Upper lobe of left lung (tissue), 6 donors: ENCODE measurements around the gene FOLR3. TPM values are rescaled to one million over a fixed set of nuclear protein-coding genes. Genes with fewer than 3 reads are reported as not detected.

ENCODE experiments used
- ATAC-seq, 2 donors: fragments of 200-7000 bp; cut with Tn5 transposase; one replicate each; pipeline ENCODE4 v1.9.1; 2022; ENCODE audit warnings: mild to moderate bottlenecking in 2 of 2, moderate library complexity in 2 of 2; ENCODE audit not compliant: low FRiP score in 2 of 2
- DNase-seq, 2 donors: peaks; one replicate each; pipeline ENCODE4 v3.0.0-alpha.2; 2019 to 2020
- H3K27ac ChIP-seq, 4 donors: fragments of 200-600 bp; sonication (generic); one replicate each; pipeline ENCODE4 v1.5.1; 2016 to 2019
- H3K27me3 ChIP-seq, 4 donors: fragments of 200-600 bp; sonication (generic); one replicate each; pipeline ENCODE4 v1.5.1; 2017 to 2019
- H3K36me3 ChIP-seq, 4 donors: fragments of 200-600 bp; sonication (generic); one replicate each; pipeline ENCODE4 v1.5.1; 2016 to 2019
- H3K4me1 ChIP-seq, 4 donors: fragments of 200-600 bp; sonication (generic); one replicate each; pipeline ENCODE4 v1.5.1; 2018 to 2019
- H3K4me3 ChIP-seq, 4 donors: fragments of 200-600 bp; sonication (generic); one replicate each; pipeline ENCODE4 v1.5.1; 2017 to 2019; ENCODE audit warnings: mild to moderate bottlenecking in 2 of 4, moderate library complexity in 1 of 4
- H3K9me3 ChIP-seq, 4 donors: fragments of 200-600 bp; sonication (generic); one replicate each; pipeline ENCODE4 v1.5.1; 2018 to 2019
- EP300 ChIP-seq, 4 donors: sonication (generic); formaldehyde crosslinking; IDR thresholded peaks; one replicate each; pipeline ENCODE4 v1.5.1; 2017; ENCODE audit warnings: antibody characterized with exemption in 4 of 4, control low read depth in 2 of 4
- POLR2A ChIP-seq, 4 donors: fragments of 450-650 bp; IDR thresholded peaks; one replicate each; pipeline ENCODE4 v1.5.1; 2016 to 2017; ENCODE audit warnings: antibody characterized with exemption in 4 of 4, mild to moderate bottlenecking in 2 of 4
- POLR2AphosphoS5 ChIP-seq, 2 donors: sonication (generic); formaldehyde crosslinking; IDR thresholded peaks; one replicate each; pipeline ENCODE4 v1.5.1; 2017; ENCODE audit warnings: antibody characterized with exemption in 2 of 2
- WGBS, 2 donors: methylation state at CpG; one replicate each; pipeline ENCODE4 v1.1.5; 2017 to 2018; 5-methylcytosine and 5-hydroxymethylcytosine counted together
- total RNA-seq, 6 donors: library from RNA; depleted of rRNA in 4 of 6; stranded (reverse); fragments of >200 nt in 4 of 6; gene quantifications; one replicate each; pipeline versions ENCODE4 v1.1.0 to v1.2.1, GENCODE V29; 2016 to 2021
- TF ChIP-seq, protein P1 (sequence below), 6 experiments: fragments of 450-650 bp in 4 of 6; fragments of 200-600 bp in 2 of 6; sonication (generic) in 2 of 6; IDR thresholded peaks; one replicate each; pipeline ENCODE4 v1.5.1; 2016 to 2019; ENCODE audit warnings: antibody characterized with exemption in 6 of 6
- donor health status: DM: no; HTN: no; CAD: no; lungs with moderate emphysema.
- donor health status: DM: no; HTN: yes; CAD: no; lungs with severe emphysema.

FOLR3 gene
- total RNA-seq, 6 donors from 2014 or later: 1.4 to 69.7 (median 9.5) TPM; not detected in 2

GRCh38 chr11:72103754-72104167 is 31.8 kb upstream of the FOLR3 start:
- Histone ChIP-seq H3K27me3 (no peaks in the 10 kb centered on the region), H3K4me3 (peak overlapping the region in 3 of 4 donors; percentile 61 to 90 (median 79)), H3K4me1 (peaks cover 35 to 40% (median 35%) of the 10 kb centered on the region in 4 donors), H3K27ac (peak overlapping the region; percentile 87 to 98 (median 94)), H3K36me3 (peaks cover 0 to 21% (median 7%) of the 10 kb centered on the region in 4 donors), H3K9me3 (no peaks in the 10 kb centered on the region)
- no peak for ATAC-seq
- TF ChIP-seq POLR2AphosphoS5 (IDR thresholded peaks at IDR 0.05): no peak
- TF ChIP-seq, protein P1, sequence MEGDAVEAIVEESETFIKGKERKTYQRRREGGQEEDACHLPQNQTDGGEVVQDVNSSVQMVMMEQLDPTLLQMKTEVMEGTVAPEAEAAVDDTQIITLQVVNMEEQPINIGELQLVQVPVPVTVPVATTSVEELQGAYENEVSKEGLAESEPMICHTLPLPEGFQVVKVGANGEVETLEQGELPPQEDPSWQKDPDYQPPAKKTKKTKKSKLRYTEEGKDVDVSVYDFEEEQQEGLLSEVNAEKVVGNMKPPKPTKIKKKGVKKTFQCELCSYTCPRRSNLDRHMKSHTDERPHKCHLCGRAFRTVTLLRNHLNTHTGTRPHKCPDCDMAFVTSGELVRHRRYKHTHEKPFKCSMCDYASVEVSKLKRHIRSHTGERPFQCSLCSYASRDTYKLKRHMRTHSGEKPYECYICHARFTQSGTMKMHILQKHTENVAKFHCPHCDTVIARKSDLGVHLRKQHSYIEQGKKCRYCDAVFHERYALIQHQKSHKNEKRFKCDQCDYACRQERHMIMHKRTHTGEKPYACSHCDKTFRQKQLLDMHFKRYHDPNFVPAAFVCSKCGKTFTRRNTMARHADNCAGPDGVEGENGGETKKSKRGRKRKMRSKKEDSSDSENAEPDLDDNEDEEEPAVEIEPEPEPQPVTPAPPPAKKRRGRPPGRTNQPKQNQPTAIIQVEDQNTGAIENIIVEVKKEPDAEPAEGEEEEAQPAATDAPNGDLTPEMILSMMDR (IDR thresholded peaks at IDR 0.05): peak in 1 of 6 experiments; percentile 12
- no peak for DNase-seq
- 80 to 94% methylated on average over 9 to 11 of the region's 11 CpGs for WGBS, 2 donors

DNA sequence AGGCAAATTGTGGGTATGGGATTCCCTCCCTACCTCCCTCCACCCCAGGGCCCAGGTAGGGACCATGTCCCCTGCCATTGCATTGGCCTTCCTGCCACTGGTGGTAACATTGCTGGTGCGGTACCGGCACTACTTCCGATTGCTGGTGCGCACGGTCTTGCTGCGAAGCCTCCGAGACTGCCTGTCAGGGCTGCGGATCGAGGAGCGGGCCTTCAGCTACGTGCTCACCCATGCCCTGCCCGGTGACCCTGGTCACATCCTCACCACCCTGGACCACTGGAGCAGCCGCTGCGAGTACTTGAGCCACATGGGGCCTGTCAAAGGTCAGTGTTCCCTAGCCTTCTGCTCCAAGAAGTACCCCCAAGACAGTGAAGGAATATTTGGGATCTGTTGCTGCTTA is 29.6 kb upstream of the FOLR3 start, which contains the start of gene TOMT:
Gene TOMT (plus strand): TSS at position 37 of the 400 bp plus-strand sequence. CDS start 28 bp downstream, at position 65.
- Histone ChIP-seq H3K9me3 (no peaks in the 10 kb centered on the region), H3K4me3 (no peak within 1 kb of the TSS), H3K36me3 (peaks cover 0 to 16% (median 6%) of the 10 kb centered on the region in 4 donors), H3K27me3 (no peaks in the 10 kb centered on the region), H3K4me1 (peaks cover 20 to 24% (median 24%) of the 10 kb centered on the region in 4 donors), H3K27ac (no peak within 1 kb of the TSS)
- DNase-seq (peak in 1 of 2 donors; percentile 51), ATAC-seq (no peak)
- WGBS, 2 donors: 93 to 96% methylated on average over 14 of the region's 14 CpGs
- TF ChIP-seq, protein P1 (IDR thresholded peaks at IDR 0.05): no peak
- TF ChIP-seq POLR2A (IDR thresholded peaks at IDR 0.05) (no peak), EP300 (IDR thresholded peaks at IDR 0.05) (no peak), POLR2AphosphoS5 (IDR thresholded peaks at IDR 0.05) (no peak)

GRCh38 chr11:72111300-72112142 is 24.0 kb upstream of the FOLR3 start:
- H3K36me3 ChIP-seq: peaks cover 0 to 16% (median 6%) of the 10 kb centered on the region in 4 donors
- H3K4me3 ChIP-seq: peak overlapping the region; percentile 1 to 70 (median 62)
- DNase-seq (no peak), ATAC-seq (no peak)
- H3K4me1 ChIP-seq: peaks cover 10 to 13% (median 12%) of the 10 kb centered on the region in 4 donors
- peak overlapping the region; percentile 96 to 98 (median 98) for H3K27ac ChIP-seq
- H3K27me3 ChIP-seq: no peaks in the 10 kb centered on the region
- 4 to 5% methylated on average over 10 of the region's 10 CpGs for WGBS, 2 donors
- H3K9me3 ChIP-seq: no peaks in the 10 kb centered on the region
- TF ChIP-seq EP300 (IDR thresholded peaks at IDR 0.05) (no peak), POLR2AphosphoS5 (IDR thresholded peaks at IDR 0.05) (no peak), POLR2A (IDR thresholded peaks at IDR 0.05) (no peak)
- TF ChIP-seq, protein P1 (IDR thresholded peaks at IDR 0.05): no peak

GRCh38 chr11:72112143-72112977 is 23.2 kb upstream of the FOLR3 start, which contains the start of gene ANAPC15:
TSS of gene ANAPC15 (minus strand) at chr11:72112695. CDS start at chr11:72111276, 1,419 bp downstream.
- H3K36me3 ChIP-seq: peaks cover 0 to 16% (median 6%) of the 10 kb centered on the region in 4 donors
- peak within 1 kb of the TSS; percentile 60 to 70 (median 63) for H3K4me3 ChIP-seq
- H3K4me1 ChIP-seq: peaks cover 10 to 13% (median 12%) of the 10 kb centered on the region in 4 donors
- peak within 1 kb of the TSS; percentile 96 to 98 (median 98) for H3K27ac ChIP-seq
- WGBS, 2 donors: 0 to 1% methylated on average over 36 to 49 of the region's 49 CpGs
- TF ChIP-seq, protein P1 (IDR thresholded peaks at IDR 0.05): peak in 1 of 6 experiments; percentile 16
- peak in 3 of 4 donors; percentile 67 to 95 (median 93) for TF ChIP-seq POLR2A (IDR thresholded peaks at IDR 0.05)
- TF ChIP-seq EP300 (IDR thresholded peaks at IDR 0.05): peak in 1 of 4 donors; percentile 76
- TF ChIP-seq POLR2AphosphoS5 (IDR thresholded peaks at IDR 0.05): peak; percentile 97
- ATAC-seq (peak; percentile 97), DNase-seq (peak; percentile 93 to 99)
- no peaks in the 10 kb centered on the region for H3K27me3 ChIP-seq
- no peaks in the 10 kb centered on the region for H3K9me3 ChIP-seq
